HG03064 (cell line): ENCODE data around the gene CYBA.
"Not testable (repeated sequence)": the region's sequence is repeated elsewhere in the genome, so short reads cannot be mapped to it uniquely, and the experiment has no call there.

Source experiments
- ATAC-seq: cut with Tn5 transposase; IDR thresholded peaks from one replicate; pipeline ENCODE4 v1.9.1; 2021; ENCODE audit warnings: low read depth; ENCODE audit not compliant: unreplicated experiment

CYBA gene

DNA sequence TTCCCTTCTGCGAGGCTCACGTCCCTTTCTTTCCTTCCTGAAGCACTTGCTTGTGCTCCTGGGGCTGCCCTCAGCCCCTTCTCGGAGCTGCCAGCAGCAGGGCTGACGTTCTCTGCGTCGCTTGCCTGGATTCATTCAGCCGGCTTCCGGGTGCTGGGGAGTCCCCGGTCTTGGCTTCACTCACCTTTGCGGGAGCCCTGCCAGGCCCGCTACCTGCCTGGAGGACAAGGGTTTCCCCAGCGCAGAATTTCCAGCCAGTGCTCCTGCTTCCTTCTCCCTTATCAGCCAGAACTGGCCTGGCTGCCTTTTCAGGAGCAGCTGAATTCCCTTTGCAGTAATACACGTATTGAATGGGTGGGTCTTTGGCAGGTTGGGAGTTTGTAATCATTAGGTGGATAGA, 34.5 kb downstream of the CYBA start:
- ATAC-seq, result no peak

DNA sequence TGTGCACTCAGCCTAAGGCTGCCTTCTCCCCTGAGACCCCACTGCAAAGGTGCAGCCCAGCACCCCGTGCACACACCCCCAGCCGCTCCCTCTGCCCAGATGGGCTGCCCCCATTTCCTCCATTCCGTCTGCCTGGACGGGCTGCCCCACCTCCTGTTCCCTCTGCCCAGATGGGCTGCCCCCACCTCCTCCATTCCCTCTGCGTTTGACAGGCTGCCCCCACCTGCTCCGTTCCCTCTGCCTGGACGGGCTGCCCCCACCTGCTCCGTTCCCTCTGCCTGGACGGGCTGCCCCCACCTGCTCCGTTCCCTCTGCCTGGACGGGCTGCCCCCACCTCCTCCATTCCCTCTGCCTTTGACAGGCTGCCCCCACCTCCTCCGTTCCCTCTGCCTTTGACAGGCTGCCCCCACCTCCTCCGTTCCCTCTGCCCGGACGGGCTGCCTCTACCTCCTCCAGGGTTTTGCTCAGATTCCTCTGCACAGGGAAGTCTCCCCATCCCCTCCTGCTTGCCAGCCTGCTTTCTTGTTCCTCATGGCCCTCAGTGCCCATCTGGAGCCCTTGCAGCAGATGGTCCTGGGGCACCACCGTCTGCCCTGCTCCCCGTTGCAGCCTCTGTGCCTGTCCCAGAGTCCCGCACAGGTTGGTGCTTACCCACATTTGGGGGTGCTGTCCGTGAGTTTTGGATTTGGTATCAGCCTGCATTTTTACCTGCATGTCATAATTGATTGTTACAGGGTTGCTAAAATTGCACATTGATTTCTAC, 35.9 kb downstream of the CYBA start:
- ATAC-seq, result no peak

- ATAC-seq, result no peak
Observed at GRCh38 chr16:88613911-88614817, 36.7 kb downstream of the CYBA start.

GRCh38 chr16:88613293-88613692, 37.6 kb downstream of the CYBA start:
- no peak for ATAC-seq

- no peak for ATAC-seq
Observed at GRCh38 chr16:88610909-88611812, 39.7 kb downstream of the CYBA start.

DNA sequence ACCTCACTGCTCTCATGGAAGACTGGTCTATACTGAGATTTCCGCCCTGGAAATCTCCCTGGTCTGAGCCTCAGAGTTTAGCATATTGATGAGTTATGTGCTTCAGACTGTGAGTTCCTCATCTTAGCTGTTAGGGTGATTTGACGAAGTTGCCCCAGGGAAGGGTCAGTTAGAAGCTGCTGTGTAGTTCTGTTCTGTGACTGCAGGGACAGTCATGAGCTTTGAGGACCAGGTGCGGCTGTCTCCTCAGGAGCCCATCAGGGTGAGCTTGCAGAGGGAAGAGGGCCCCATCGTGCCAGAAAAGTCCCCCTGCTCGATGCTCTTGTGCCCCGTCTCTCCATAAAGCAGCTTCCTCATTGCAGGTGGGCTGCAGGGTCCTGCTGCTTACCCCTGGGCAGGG, 40.8 kb downstream of the CYBA start:
- ATAC-seq, result no peak

GRCh38 chr16:88609426-88609825, 41.4 kb downstream of the CYBA start:
- ATAC-seq, result not testable (repeated sequence)

DNA sequence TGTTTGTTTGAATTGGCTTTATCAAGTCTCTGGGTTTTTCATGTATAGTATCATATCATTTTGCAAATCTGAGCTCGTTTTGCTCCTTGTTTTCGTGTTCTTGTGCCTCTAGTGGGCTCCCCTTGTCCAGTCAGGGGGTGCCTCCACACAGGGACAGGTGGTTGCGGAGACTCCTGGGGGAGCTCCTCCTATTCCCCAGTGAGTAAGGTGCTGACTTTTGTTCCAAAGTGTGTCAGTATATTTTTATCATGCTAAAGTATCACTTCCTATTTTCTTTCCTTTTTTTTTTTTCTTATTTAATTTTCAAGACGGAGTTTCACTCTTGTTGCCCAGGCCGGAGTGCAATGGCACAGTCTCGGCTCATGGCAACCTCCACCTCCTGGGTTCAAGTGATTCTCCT, 42.8 kb downstream of the CYBA start:
- no peak for ATAC-seq

GRCh38 chr16:88606148-88606757, 44.6 kb downstream of the CYBA start:
- no peak for ATAC-seq

DNA sequence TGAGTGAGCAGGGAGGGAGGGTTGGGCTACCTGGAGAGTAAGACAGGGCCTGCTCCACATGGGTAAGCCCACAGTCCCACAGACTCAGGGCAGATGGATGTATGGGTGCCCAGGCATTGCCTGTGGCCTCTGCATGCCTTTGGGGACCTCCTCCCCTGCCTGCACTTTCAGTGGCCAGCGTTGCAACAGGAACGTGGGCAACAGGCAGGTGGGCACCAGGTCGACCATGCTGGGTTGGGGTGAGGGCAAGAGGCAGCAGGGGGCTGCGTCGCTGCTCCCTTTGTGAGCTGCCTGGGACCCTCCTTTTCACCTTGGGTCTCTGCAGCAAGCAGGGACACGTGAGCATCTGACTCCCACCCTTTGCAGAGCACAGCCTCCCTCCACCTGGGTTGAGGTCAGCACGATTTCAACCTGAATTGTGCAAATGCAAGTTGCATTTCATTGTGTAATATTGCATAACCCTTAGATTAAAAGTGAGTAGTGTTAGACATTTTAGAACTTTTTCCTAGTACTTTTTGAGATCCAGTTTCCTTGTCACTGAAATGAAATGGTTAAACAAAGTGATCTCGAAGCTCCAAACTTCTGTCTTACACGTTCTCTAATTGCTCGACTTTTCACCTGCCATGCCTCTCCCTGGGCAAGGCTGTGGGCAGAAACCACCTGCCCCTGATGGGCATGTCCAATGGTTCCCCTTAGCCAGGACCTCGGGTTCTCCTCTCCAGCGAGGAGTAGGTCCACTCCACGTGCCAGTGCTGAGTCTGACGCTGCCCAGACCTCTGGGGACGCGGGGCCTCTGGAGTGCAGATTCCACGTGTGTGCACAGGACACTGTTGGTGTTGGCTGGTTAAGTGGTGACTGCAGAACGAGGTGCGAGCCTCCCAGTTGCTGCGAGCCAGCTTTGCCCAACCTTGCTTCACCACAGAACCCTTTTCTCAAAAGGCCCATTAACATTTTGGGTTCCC, 45.4 kb downstream of the CYBA start:
- no peak for ATAC-seq

GRCh38 chr16:88602091-88602490, 48.8 kb downstream of the CYBA start:
- no peak for ATAC-seq

- no peak for ATAC-seq
Observed at GRCh38 chr16:88601313-88602036, 49.4 kb downstream of the CYBA start.

GRCh38 chr16:88600539-88600896, 50.3 kb downstream of the CYBA start:
- no peak for ATAC-seq

GRCh38 chr16:88599825-88600538, 50.9 kb downstream of the CYBA start:
- ATAC-seq, result no peak

DNA sequence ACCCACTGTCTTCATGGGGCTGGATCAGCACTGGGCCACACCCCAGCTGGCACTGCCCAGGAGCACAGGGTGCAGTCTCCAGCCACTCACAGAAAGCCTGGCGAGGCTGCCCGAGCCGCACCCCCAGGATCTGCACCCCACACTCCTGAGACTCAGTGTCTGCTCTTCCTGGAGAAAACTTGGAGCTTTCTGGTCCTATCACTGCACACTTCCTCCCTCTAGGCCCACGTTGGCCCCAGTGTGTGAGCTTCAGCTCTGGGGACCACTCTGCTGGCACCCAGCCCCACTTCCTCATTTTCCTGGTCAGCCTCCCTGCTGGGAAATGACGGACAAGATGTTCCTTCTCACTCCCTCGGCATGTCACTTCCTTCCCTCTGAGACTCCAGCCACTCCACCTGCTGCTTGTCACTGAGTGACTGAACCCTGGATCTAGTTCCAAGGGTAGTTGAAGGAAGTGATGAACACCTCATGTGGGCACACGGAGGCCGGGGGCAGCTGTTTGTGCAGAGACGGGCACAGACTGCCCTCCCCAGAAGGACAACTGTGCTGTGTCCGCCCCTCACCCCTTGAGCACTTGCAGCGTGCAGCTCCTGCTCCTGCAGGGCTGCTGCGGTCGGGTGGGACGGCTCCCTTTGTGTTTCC, 51.6 kb downstream of the CYBA start:
- no peak for ATAC-seq

DNA sequence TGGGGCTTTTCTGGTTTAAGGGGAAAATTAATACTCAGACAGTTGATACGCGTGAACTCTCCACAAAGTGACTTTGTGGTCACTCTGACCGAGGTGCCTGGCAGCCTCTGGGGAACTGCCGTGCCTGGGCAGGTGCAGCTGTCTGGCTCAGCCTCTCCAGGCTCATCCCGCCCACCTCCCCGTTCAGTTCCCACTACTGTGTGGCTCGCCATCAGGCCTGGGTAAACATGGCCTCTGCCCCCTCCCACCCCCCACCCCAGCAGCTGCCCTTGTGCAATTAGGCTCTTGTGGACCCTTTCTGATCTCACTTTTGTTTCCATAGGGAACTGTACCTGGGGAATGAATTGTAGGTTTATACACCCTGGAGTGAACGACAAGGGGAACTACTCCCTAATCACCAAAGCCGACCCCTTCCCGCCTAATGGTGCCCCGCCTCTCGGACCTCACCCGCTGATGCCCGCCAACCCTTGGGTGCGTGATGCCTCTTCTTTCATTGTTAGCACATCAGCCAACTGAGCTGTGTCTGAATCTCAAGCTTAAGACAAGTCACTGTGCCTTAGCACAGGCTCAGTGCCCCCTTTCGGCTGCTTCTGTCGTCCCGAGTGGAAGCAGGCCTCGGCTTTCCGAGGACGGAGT, 52.9 kb downstream of the CYBA start:
- ATAC-seq, result no peak

GRCh38 chr16:88596483-88596882, 54.4 kb downstream of the CYBA start:
- no peak for ATAC-seq
